GM12865 (cell line): ENCODE measurements around the gene RAPGEF1.
A peak's percentile ranks its signal among the peaks of the same experiment; 100 is the strongest.

Experiments
- DNase-seq: peaks from one replicate; pipeline ENCODE4 v3.0.0; 2010; ENCODE audit warnings: low read depth
- H3K4me3 ChIP-seq: 2 replicates; pipeline ENCODE4 v1.5.1; 2011; ENCODE audit warnings: mild to moderate bottlenecking, low read depth, low read length, control low read depth
- TF ChIP-seq, protein P1 (sequence below): IDR thresholded peaks from 2 replicates; pipeline ENCODE4 v1.5.1; 2011; ENCODE audit warnings: low read length, control low read depth, low read depth, inconsistent platforms; ENCODE audit not compliant: insufficient read depth; ENCODE audit errors: missing control alignments

RAPGEF1 gene

DNA sequence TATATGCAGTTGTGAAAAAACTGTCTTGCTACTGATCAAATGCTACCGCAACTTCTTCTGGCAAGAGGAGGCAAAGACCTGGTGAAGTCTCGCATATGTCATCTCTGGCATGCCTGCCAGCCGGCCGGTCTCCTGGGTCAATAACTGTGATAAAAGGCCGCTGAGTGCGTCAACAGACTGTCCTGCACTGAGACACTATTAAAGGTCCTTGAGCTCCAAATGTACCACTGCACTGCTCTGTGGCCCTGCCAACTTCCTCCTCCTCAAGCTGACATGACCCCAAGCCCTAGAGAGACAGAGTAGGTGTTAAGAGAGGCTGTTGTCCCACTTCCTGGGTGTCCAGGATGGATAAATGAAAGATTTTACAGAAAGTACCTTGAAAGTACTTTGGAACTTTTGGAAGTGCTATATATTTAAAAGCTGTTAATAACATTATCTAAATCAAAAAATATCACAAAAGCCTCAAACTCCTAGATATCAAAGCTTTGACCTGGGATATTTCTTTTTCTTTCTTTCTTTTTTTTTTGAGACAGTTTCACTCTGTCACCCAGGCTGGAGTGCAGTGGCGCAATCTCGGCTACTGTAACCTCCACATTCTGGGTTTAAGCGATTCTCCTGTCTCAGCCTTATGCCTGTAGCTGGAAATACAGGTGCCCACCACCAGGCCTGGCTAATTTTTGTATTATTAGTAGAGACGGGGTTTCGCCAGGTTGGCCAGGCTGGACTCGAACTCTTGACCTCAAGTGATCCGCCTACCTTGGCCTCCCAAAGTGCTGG, 31.5 kb downstream of the RAPGEF1 start:
- TF ChIP-seq, protein P1, sequence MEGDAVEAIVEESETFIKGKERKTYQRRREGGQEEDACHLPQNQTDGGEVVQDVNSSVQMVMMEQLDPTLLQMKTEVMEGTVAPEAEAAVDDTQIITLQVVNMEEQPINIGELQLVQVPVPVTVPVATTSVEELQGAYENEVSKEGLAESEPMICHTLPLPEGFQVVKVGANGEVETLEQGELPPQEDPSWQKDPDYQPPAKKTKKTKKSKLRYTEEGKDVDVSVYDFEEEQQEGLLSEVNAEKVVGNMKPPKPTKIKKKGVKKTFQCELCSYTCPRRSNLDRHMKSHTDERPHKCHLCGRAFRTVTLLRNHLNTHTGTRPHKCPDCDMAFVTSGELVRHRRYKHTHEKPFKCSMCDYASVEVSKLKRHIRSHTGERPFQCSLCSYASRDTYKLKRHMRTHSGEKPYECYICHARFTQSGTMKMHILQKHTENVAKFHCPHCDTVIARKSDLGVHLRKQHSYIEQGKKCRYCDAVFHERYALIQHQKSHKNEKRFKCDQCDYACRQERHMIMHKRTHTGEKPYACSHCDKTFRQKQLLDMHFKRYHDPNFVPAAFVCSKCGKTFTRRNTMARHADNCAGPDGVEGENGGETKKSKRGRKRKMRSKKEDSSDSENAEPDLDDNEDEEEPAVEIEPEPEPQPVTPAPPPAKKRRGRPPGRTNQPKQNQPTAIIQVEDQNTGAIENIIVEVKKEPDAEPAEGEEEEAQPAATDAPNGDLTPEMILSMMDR: no peak
- peak overlapping the region; percentile 61 for H3K4me3 ChIP-seq
- peak; percentile 63 for DNase-seq

DNA sequence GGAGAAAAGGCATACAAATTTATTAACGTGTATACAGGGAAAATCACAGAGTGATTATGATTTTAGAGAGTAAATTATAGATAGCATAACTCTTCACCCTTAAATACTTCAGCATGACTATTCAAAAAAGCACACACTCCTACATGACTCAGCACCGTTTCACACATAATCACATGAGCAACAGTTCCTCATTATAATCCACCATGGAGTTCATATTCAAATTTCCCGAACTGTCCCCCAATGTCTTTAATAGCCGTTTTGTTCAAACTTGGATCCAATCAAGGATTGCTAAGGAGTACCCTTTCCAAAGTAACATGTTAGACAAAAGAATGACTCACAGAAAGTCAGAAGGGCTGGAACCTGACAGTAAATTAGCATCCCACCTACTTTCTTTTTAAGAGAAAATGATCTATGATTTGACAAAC, 32.1 kb downstream of the RAPGEF1 start:
- peak overlapping the region; percentile 61 for H3K4me3 ChIP-seq
- DNase-seq: peak; percentile 51
- TF ChIP-seq, protein P1: no peak

DNA sequence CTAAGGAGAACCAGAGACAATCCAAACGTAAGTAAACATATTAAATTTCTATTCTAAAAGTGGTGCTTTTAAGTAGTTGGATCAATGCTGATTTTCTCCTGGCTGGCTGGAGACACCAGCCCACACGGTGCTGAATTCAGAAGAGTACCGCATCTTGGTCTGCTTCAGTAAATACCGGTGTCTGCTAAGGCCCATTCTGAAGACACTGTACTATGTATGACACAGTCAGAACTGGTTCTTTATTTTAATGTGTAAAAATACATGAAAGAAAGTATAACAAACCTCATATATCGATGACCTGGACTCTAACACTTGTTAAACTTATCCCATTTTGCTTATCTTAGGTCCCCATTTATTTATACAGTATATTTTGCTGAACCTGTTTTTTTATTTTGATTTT, 32.8 kb downstream of the RAPGEF1 start:
- TF ChIP-seq, protein P1: no peak
- peak overlapping the region; percentile 61 for H3K4me3 ChIP-seq
- no peak for DNase-seq

DNA sequence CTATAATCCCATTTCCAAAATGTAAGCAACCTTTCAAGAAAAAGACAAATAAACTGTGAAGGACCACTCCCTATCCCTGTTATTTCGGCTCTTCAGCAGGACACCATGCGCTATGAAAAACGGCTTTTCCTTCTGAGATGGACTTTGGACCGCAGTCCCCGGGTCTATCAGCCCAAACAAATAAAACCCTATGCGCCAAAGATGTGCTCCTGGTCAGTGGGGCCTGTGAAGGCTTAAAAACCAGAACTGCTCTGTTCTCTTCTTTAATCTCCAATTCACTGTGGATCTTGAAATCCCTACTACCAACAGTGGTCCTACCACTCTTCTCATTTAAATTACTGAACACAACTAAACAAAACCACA, 33.3 kb downstream of the RAPGEF1 start:
- DNase-seq: no peak
- TF ChIP-seq, protein P1: no peak
- H3K4me3 ChIP-seq: no peak overlapping the region

DNA sequence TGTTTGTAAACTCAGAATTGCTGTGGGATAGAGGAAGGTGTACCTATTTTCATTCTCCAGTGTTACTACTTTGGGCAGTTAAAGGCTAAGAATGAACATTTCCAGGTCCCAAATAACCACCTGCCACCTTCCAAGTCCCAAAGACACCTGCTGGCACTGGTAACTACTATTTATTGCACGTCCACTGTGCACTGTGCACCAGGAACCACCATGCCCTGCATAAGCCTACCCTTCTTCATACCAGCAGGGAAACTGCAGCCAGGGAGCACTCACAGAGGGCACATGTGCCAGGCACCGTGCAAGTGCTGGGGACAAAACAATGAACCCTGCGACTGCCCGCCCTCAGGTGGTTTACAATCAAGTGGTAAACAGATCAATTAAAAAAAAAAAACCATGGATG, 34.9 kb downstream of the RAPGEF1 start:
- no peak overlapping the region for H3K4me3 ChIP-seq
- TF ChIP-seq, protein P1: no peak
- no peak for DNase-seq

DNA sequence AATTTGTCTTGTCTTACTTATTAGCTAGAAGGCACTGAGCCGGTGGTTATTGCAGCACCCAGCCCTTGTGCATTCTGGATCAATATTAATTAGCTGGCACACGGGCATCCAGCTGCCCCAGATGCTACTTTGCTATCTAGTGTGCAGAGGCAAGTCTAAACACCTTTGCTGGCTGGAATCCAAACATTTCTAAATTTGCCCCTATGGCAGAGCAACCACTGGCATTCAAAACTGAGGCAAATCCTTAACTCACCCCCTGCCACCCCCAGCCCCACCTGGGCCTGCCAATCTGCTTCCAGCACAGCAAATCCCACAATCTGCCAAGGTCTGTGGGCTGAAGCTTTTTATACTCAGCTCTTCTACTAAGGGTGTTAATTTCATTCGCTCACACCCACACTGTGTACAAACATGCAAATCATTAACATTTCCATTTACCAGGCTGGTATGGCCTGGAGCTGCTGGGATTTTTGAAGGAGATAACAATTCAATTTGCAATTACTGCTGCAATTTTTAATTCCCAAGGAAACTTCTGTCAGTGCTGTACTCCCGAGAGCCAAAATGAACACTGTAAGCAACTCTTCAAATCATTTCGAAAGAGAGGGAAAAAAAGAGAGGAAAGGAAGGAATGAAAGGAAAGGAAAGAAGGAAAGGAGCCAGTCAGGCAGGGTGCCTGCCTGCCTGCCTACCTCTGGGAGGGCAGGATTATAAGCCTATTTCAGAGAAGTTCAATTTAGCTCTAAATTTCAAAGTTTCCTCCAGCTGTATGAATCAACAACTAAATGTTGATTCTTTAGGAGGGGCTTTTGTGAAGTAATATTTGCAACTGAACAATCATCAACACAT, 35.5 kb downstream of the RAPGEF1 start:
- no peak for DNase-seq
- TF ChIP-seq, protein P1: no peak

More for the DNA sequence above, 35.5 kb downstream of the RAPGEF1 start:
- H3K4me3 ChIP-seq: no peak overlapping the region
